HepG2 (cell line): ENCODE results near the gene COPS6. TPM values are rescaled to one million over a fixed set of nuclear protein-coding genes. Genes with fewer than 3 reads are reported as not detected.

Experiments
- CENPX ChIP-seq: sonication (generic); formaldehyde crosslinking; IDR thresholded peaks from 2 replicates; pipeline ENCODE4 v1.9.0; 2021; ENCODE audit warnings: mild to moderate bottlenecking, missing genetic modification reagents, moderate library complexity
- CHD2 ChIP-seq: IDR thresholded peaks from 2 replicates; pipeline ENCODE4 v1.6.1; 2011; ENCODE audit warnings: low read depth, low read length, improper control_type of control experiment
- ELF1 ChIP-seq: sonication (generic); formaldehyde crosslinking; IDR thresholded peaks from 2 replicates; pipeline ENCODE4 v1.4.0; 2020; ENCODE audit warnings: missing genetic modification reagents
- GMEB1 ChIP-seq: sonication (generic); formaldehyde crosslinking; IDR thresholded peaks from 2 replicates; pipeline ENCODE4 v1.5.1; 2020; ENCODE audit warnings: missing genetic modification reagents, mild to moderate bottlenecking, borderline replicate concordance
- GTF3A ChIP-seq: sonication (generic); formaldehyde crosslinking; conservative IDR thresholded peaks from 2 replicates; pipeline ENCODE4 v1.4.0; 2020; ENCODE audit warnings: mild to moderate bottlenecking, missing genetic modification reagents
- GZF1 ChIP-seq: sonication (generic); formaldehyde crosslinking; IDR thresholded peaks from 2 replicates; pipeline ENCODE4 v1.5.1; 2020; ENCODE audit warnings: mild to moderate bottlenecking, missing genetic modification reagents
- HMGA1 ChIP-seq: sonication (generic); formaldehyde crosslinking; conservative IDR thresholded peaks from 2 replicates; pipeline ENCODE4 v1.4.0; 2020; ENCODE audit warnings: missing genetic modification reagents
- IKZF1 ChIP-seq: fragments of 450-650 bp; IDR thresholded peaks from 2 replicates; pipeline ENCODE4 v1.7.1; 2016
- MTA3 ChIP-seq: sonication (generic); formaldehyde crosslinking; IDR thresholded peaks from 2 replicates; pipeline ENCODE4 v1.4.0; 2020; ENCODE audit warnings: missing genetic modification reagents
- NPAS2 ChIP-seq: sonication (generic); formaldehyde crosslinking; IDR thresholded peaks from 2 replicates; pipeline ENCODE4 v1.8.0; 2022; ENCODE audit warnings: mild to moderate bottlenecking, missing genetic modification reagents, borderline replicate concordance
- PRPF4 ChIP-seq: fragments of 200-400 bp; formaldehyde crosslinking; IDR thresholded peaks from 2 replicates; pipeline ENCODE4 v1.6.1; 2016; ENCODE audit warnings: low read length, low read depth; ENCODE audit not compliant: poor library complexity, severe bottlenecking
- TBX3 ChIP-seq: fragments of 450-650 bp; IDR thresholded peaks from 2 replicates; pipeline ENCODE4 v1.6.1; 2017; ENCODE audit warnings: antibody characterized with exemption, mild to moderate bottlenecking, inconsistent platforms, borderline replicate concordance
- TFAP4 ChIP-seq: sonication (generic); IDR thresholded peaks from 2 replicates; pipeline ENCODE4 v1.6.1; 2016; ENCODE audit warnings: low read depth, borderline replicate concordance
- ZBTB10 ChIP-seq: sonication (generic); formaldehyde crosslinking; IDR thresholded peaks from 2 replicates; pipeline ENCODE4 v1.4.0; 2020; ENCODE audit warnings: missing genetic modification reagents, borderline replicate concordance
- ZFP36 ChIP-seq: fragments of 150-350 bp; IDR thresholded peaks from 2 replicates; pipeline ENCODE4 v1.6.1; 2018; ENCODE audit warnings: borderline replicate concordance, low read length, low read depth; ENCODE audit not compliant: partially characterized antibody
- ZMAT5 ChIP-seq: sonication (generic); formaldehyde crosslinking; IDR thresholded peaks from 2 replicates; pipeline ENCODE4 v1.5.0; 2020; ENCODE audit warnings: mild to moderate bottlenecking, low read depth, missing genetic modification reagents, borderline replicate concordance
- ZNF160 ChIP-seq: sonication (generic); formaldehyde crosslinking; IDR thresholded peaks from 2 replicates; pipeline ENCODE4 v1.8.0; 2022; ENCODE audit warnings: mild to moderate bottlenecking, inconsistent platforms, missing genetic modification reagents
- ZNF234 ChIP-seq: sonication (generic); formaldehyde crosslinking; conservative IDR thresholded peaks from 2 replicates; pipeline ENCODE4 v1.5.1; 2020; ENCODE audit warnings: mild to moderate bottlenecking, missing genetic modification reagents
- ZNF253 ChIP-seq: sonication (generic); formaldehyde crosslinking; IDR thresholded peaks from 2 replicates; pipeline ENCODE4 v1.8.0; 2022; ENCODE audit warnings: mild to moderate bottlenecking, missing genetic modification reagents, borderline replicate concordance
- ZNF484 ChIP-seq: sonication (generic); formaldehyde crosslinking; IDR thresholded peaks from 2 replicates; pipeline ENCODE4 v1.5.1; 2020; ENCODE audit warnings: mild to moderate bottlenecking, low read depth, missing genetic modification reagents, borderline replicate concordance
- ZNF660 ChIP-seq: sonication (generic); formaldehyde crosslinking; IDR thresholded peaks from 2 replicates; pipeline ENCODE4 v1.5.1; 2020; ENCODE audit warnings: mild to moderate bottlenecking, low read depth, missing genetic modification reagents, borderline replicate concordance
- ZNF747 ChIP-seq: sonication (generic); formaldehyde crosslinking; IDR thresholded peaks from 2 replicates; pipeline ENCODE4 v1.8.1; 2023; ENCODE audit warnings: missing genetic modification reagents, mild to moderate bottlenecking, borderline replicate concordance
- ZNF780A ChIP-seq: sonication (generic); formaldehyde crosslinking; IDR thresholded peaks from 2 replicates; pipeline ENCODE4 v1.8.0; 2022; ENCODE audit warnings: mild to moderate bottlenecking, missing genetic modification reagents, moderate library complexity
- ZNF782 ChIP-seq: sonication (generic); formaldehyde crosslinking; IDR thresholded peaks from 2 replicates; pipeline ENCODE4 v1.4.0; 2020; ENCODE audit warnings: missing genetic modification reagents, mild to moderate bottlenecking, borderline replicate concordance
- ZSCAN5A ChIP-seq: sonication (generic); formaldehyde crosslinking; IDR thresholded peaks from 2 replicates; pipeline ENCODE4 v1.8.0; 2022; ENCODE audit warnings: mild to moderate bottlenecking, missing genetic modification reagents, borderline replicate concordance
- polyA plus RNA-seq, 8 experiments: library from polyadenylated mRNA; depleted of rRNA in 3 of 8; stranded (reverse) in 7 of 8; unstranded in 1 of 8; fragments of >200 nt; fragmentation: Illumina TruSeq in 4 of 8; extraction: Trizol in 4 of 8; gene quantifications; 2 replicates each; pipeline versions ENCODE4 v1.2.1 to v1.2.3, GENCODE V29; 2011 to 2016; ENCODE audit warnings: low read depth in 4 of 8, missing spikeins in 1 of 8, mixed read lengths in 1 of 8; ENCODE audit not compliant: insufficient read depth in 1 of 8
- total RNA-seq, 5 experiments: library from RNA; depleted of rRNA; stranded (reverse); fragments of >200 nt; fragmentation: Illumina TruSeq; extraction: Trizol; gene quantifications; 2 replicates each; pipeline ENCODE4 v1.2.3, GENCODE V29; 2016; ENCODE audit warnings: low read depth in 1 of 5

Gene COPS6
- total and polyA plus RNA-seq, 2 of the 13 experiments (the other 11 are each of a cell fraction or from before 2014, with no cell fraction given) = 33.4 to 117 TPM

GRCh38 chr7:100122067-100122466 lies 33.3 kb downstream of the COPS6 start (continued):
- TF ChIP-seq PRPF4 (no peak), ZNF660 (no peak), MTA3 (CRISPR knock-in tag) (no peak), NPAS2 (no peak), ZMAT5 (CRISPR knock-in tag) (no peak), ELF1 (CRISPR knock-in tag) (peak; percentile 50; the same call in 1 of the 2 replicates), HMGA1 (CRISPR knock-in tag) (no peak), GZF1 (CRISPR knock-in tag) (no peak), ZNF484 (no peak), ZBTB10 (CRISPR knock-in tag) (no peak), GMEB1 (no peak), CENPX (CRISPR knock-in tag) (no peak), ZNF253 (CRISPR knock-in tag) (no peak), ZNF780A (CRISPR knock-in tag) (no peak), GTF3A (CRISPR knock-in tag) (no peak), CHD2 (no peak), ZNF160 (CRISPR knock-in tag) (no peak), ZNF782 (CRISPR knock-in tag) (no peak), TFAP4 (peak; percentile 45; the same call in 1 of the 2 replicates), ZFP36 (no peak), IKZF1 (no peak), ZSCAN5A (CRISPR knock-in tag) (no peak), TBX3 (no peak), ZNF234 (CRISPR knock-in tag) (no peak), ZNF747 (CRISPR knock-in tag) (no peak)
